ENCODE data around the gene HSF2BP. TPM values are rescaled to one million over a fixed set of nuclear protein-coding genes. Genes with fewer than 3 reads are reported as not detected.

The HSF2BP gene
- total and polyA plus RNA-seq, 2 donors (not counting 1 experiment from before 2014, with no cell fraction given), result 0.49 TPM

- Histone ChIP-seq H3K27me3 (replicated peaks in 1 of 4; ENCODE audit: control extremely low read depth in 1 of 4, control insufficient read depth in 3 of 4, insufficient read depth in 4 of 4, low read length in 3 of 4) (no peaks in the 10 kb centered on the region), H4K20me1 (ENCODE audit: control insufficient read depth, insufficient read depth, low read length, poor library complexity, severe bottlenecking) (no peaks in the 10 kb centered on the region), H3K79me2 (ENCODE audit: control insufficient read depth, insufficient read depth, low read length) (no peaks in the 10 kb centered on the region), H2AFZ (ENCODE audit: insufficient read depth, low read depth, low read length, poor library complexity, severe bottlenecking) (no peak overlapping the region), H3K27ac (ENCODE audit: low read length in 2 of 2) (no peak overlapping the region), H3K36me3 (replicated peaks in 1 of 2; ENCODE audit: control extremely low read depth in 1 of 2, control insufficient read depth in 1 of 2, extremely low read depth in 1 of 2, insufficient read depth in 2 of 2, low read length in 1 of 2) (no peaks in the 10 kb centered on the region), H3K9me3 (ENCODE audit: control extremely low read depth in 1 of 3, control insufficient read depth in 2 of 3, insufficient read depth in 1 of 3, low read length in 2 of 3) (no peaks in the 10 kb centered on the region), H3K4me2 (replicated peaks; ENCODE audit: low read depth, low read length, poor library complexity, severe bottlenecking) (no peak overlapping the region), H3K4me3 (ENCODE audit: control extremely low read depth in 1 of 5, extremely low read depth in 1 of 5, insufficient read depth in 1 of 5, low read depth in 2 of 5, low read length in 4 of 5) (no peak overlapping the region), H3K9ac (ENCODE audit: low read length) (no peak overlapping the region), H3K4me1 (ENCODE audit: control insufficient read depth in 2 of 2, insufficient read depth in 2 of 2, low read length in 2 of 2) (no peaks in the 10 kb centered on the region)
- Mint-ChIP-seq H3K27me3 (peaks cover 6% of the 10 kb centered on the region), H3K9me3 (ENCODE audit: insufficient read depth) (peaks cover 6% of the 10 kb centered on the region), H3K4me1 (no peaks in the 10 kb centered on the region), H3K27ac (no peak overlapping the region), H3K4me3 (no peak overlapping the region)
- ChIA-PET POLR2A (no interaction called here), CTCF (interaction anchor here (3.1 kb wide), 1 partner anchor 14 kb away, joined by 11 read pairs; no protein-coding TSS in a partner anchor)
- TF ChIP-seq CTCF (IDR thresholded peaks at IDR 0.05) (no peak), EZH2 (IDR thresholded peaks at IDR 0.05; ENCODE audit: borderline replicate concordance, insufficient read depth, low read depth, low read length, poor library complexity, severe bottlenecking) (no peak)
- ATAC-seq (ENCODE audit: low read depth), result no peak
- DNase-seq, result no peak
- WGBS (ENCODE audit: insufficient coverage), result 79% methylated on average over 2 of the region's 5 CpGs
- intact Hi-C loops (cut with micrococcal nuclease), result no loop called here
Measured at GRCh38 chr21:43632373-43632905, 26.8 kb downstream of the HSF2BP start.

GRCh38 chr21:43631411-43632107 lies 27.7 kb downstream of the HSF2BP start:
- Histone ChIP-seq H3K4me1 (ENCODE audit: control insufficient read depth in 2 of 2, insufficient read depth in 2 of 2, low read length in 2 of 2) (no peaks in the 10 kb centered on the region), H3K79me2 (ENCODE audit: control insufficient read depth, insufficient read depth, low read length) (no peaks in the 10 kb centered on the region), H2AFZ (ENCODE audit: insufficient read depth, low read depth, low read length, poor library complexity, severe bottlenecking) (no peak overlapping the region), H3K4me2 (replicated peaks; ENCODE audit: low read depth, low read length, poor library complexity, severe bottlenecking) (no peak overlapping the region), H3K4me3 (ENCODE audit: control extremely low read depth in 1 of 5, extremely low read depth in 1 of 5, insufficient read depth in 1 of 5, low read depth in 2 of 5, low read length in 4 of 5) (no peak overlapping the region), H3K9me3 (ENCODE audit: control extremely low read depth in 1 of 3, control insufficient read depth in 2 of 3, insufficient read depth in 1 of 3, low read length in 2 of 3) (no peaks in the 10 kb centered on the region), H4K20me1 (ENCODE audit: control insufficient read depth, insufficient read depth, low read length, poor library complexity, severe bottlenecking) (no peaks in the 10 kb centered on the region), H3K27ac (ENCODE audit: low read length in 2 of 2) (no peak overlapping the region), H3K9ac (ENCODE audit: low read length) (no peak overlapping the region), H3K36me3 (replicated peaks in 1 of 2; ENCODE audit: control extremely low read depth in 1 of 2, control insufficient read depth in 1 of 2, extremely low read depth in 1 of 2, insufficient read depth in 2 of 2, low read length in 1 of 2) (no peaks in the 10 kb centered on the region), H3K27me3 (replicated peaks in 1 of 4; ENCODE audit: control extremely low read depth in 1 of 4, control insufficient read depth in 3 of 4, insufficient read depth in 4 of 4, low read length in 3 of 4) (no peaks in the 10 kb centered on the region)
- ChIA-PET CTCF (no interaction called here), POLR2A (no interaction called here)
- Mint-ChIP-seq H3K4me1 (no peaks in the 10 kb centered on the region), H3K4me3 (no peak overlapping the region), H3K9me3 (ENCODE audit: insufficient read depth) (peaks cover 6% of the 10 kb centered on the region), H3K27me3 (peaks cover 7% of the 10 kb centered on the region), H3K27ac (no peak overlapping the region)
- TF ChIP-seq CTCF (IDR thresholded peaks at IDR 0.05), result no peak
- no peak for DNase-seq
- ATAC-seq (ENCODE audit: low read depth), result no peak
- intact Hi-C loops (cut with micrococcal nuclease), result no loop called here
- 91% methylated on average over 14 of the region's 14 CpGs for WGBS (ENCODE audit: insufficient coverage)
